Psoas muscle (tissue), 8 donors: Measurements from ENCODE around the gene CCP110. TPM values are rescaled to one million over a fixed set of nuclear protein-coding genes. Genes with fewer than 3 reads are reported as not detected.

Experiments
- ATAC-seq, 4 donors: fragments of 200-7000 bp; cut with Tn5 transposase; one replicate each; pipeline ENCODE4 v1.9.1; 2020; ENCODE audit warnings: moderate library complexity in 3 of 4, mild to moderate bottlenecking in 2 of 4
- DNase-seq, 2 donors: peaks; one replicate each; pipeline ENCODE4 v3.0.0-alpha.2; 2020
- H3K27ac ChIP-seq: fragments of 200-600 bp; one replicate; pipeline ENCODE4 v1.8.0; 2022
- H3K27me3 ChIP-seq, 3 donors: fragments of 200-600 bp in 1 of 3; one replicate each; pipeline versions ENCODE4 v1.6.1 to v1.8.0; 2013 to 2022; ENCODE audit warnings: low read length in 2 of 3, mild to moderate bottlenecking in 2 of 3, moderate library complexity in 1 of 3; ENCODE audit not compliant: insufficient read depth in 3 of 3
- H3K36me3 ChIP-seq, 2 donors: fragments of 200-600 bp in 1 of 2; one replicate each; pipeline versions ENCODE4 v1.6.1 to v1.8.0; 2013 to 2022; ENCODE audit warnings: low read depth in 1 of 2, mild to moderate bottlenecking in 1 of 2, moderate library complexity in 1 of 2; ENCODE audit not compliant: insufficient read depth in 1 of 2
- H3K4me1 ChIP-seq: fragments of 200-600 bp; one replicate; pipeline ENCODE4 v1.8.0; 2022
- H3K4me3 ChIP-seq: fragments of 200-600 bp; one replicate; pipeline ENCODE4 v1.8.0; 2022; ENCODE audit warnings: mild to moderate bottlenecking
- H3K9me3 ChIP-seq: fragments of 200-600 bp; one replicate; pipeline ENCODE4 v1.8.0; 2022
- whole genome bisulfite sequencing, 3 donors: extraction: QIAGEN DNeasy Blood & Tissue Kit; methylation state at CpG; one replicate each; pipeline versions ENCODE4 v1.1.6 to v1.1.7; 2013; 5-methylcytosine and 5-hydroxymethylcytosine counted together
- intact Hi-C, 2 donors: fragments of 100-400 bp; cut with DNase I; formaldehyde crosslinking; loops; one replicate each; pipeline versions ENCODE4 v1.11.0 to v1.14.2; 2022
- polyA plus RNA-seq, 3 donors: library from polyadenylated mRNA; stranded (reverse); fragments of 200-250 nt; gene quantifications; one replicate each; pipeline ENCODE4 v1.2.3, GENCODE V29; 2013
- total RNA-seq, 4 donors: library from RNA; stranded (reverse); fragmentation: NEBNext Ultra II Directional in 2 of 4; extraction: Animal tissue kit (Norgen Biotek cat#: 25700) in 2 of 4; gene quantifications; one replicate each; pipeline versions ENCODE4 v1.2.1 to v1.2.4, GENCODE V29; 2021 to 2023
- TF ChIP-seq, protein P1 (sequence below): fragments of 200-600 bp; IDR thresholded peaks from one replicate; pipeline ENCODE4 v1.8.0; 2022; ENCODE audit warnings: antibody characterized with exemption
- donor health status: healthy with polysubstance abuse.
- donor health status: DM: no; HTN: no; CAD: no; lungs with moderate emphysema.
- donor health status: Bipolar disorder and iron deficiency.
- donor health status: healthy.
- donor health status: DM: yes; HTN: yes; CAD: no.
- donor health status: DM: no; HTN: no; CAD: no.
- donor health status: DM: no; HTN: no; CAD: no.
- donor health status: DM: yes; HTN: yes; CAD: no.

CCP110 gene
- total and polyA plus RNA-seq, 7 donors: 4.4 to 16.1 (median 5.7) TPM

DNA sequence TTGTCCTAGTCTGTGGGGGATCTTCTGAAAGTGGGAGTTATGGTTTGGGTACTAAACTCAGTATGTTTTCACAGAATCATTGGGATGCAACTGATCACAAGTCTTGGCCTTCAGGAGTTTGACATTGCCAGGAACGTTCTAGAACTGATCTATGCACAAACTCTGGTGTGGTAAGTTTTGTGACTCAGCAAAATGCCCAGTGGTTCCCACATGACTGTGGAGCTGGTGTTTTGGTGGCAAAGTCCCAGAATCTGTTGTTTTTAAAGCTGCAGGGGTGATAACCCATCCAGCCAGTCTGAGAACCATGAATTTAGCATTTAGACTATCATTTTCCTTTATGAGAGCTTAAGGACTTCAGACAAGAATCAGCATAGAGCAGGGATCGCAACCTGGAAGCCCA is 42.4 kb upstream of the CCP110 start:
- TF ChIP-seq, protein P1, sequence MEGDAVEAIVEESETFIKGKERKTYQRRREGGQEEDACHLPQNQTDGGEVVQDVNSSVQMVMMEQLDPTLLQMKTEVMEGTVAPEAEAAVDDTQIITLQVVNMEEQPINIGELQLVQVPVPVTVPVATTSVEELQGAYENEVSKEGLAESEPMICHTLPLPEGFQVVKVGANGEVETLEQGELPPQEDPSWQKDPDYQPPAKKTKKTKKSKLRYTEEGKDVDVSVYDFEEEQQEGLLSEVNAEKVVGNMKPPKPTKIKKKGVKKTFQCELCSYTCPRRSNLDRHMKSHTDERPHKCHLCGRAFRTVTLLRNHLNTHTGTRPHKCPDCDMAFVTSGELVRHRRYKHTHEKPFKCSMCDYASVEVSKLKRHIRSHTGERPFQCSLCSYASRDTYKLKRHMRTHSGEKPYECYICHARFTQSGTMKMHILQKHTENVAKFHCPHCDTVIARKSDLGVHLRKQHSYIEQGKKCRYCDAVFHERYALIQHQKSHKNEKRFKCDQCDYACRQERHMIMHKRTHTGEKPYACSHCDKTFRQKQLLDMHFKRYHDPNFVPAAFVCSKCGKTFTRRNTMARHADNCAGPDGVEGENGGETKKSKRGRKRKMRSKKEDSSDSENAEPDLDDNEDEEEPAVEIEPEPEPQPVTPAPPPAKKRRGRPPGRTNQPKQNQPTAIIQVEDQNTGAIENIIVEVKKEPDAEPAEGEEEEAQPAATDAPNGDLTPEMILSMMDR: no peak
- ATAC-seq (no peak), DNase-seq (no peak)
- 73 to 78% (median 75%) methylated on average over 2 of the region's 2 CpGs for whole genome bisulfite sequencing, 3 donors
- H3K27me3 ChIP-seq: peaks cover 0 to 6% (median 0%) of the 10 kb centered on the region in 3 donors
- H3K4me1 ChIP-seq: no peaks in the 10 kb centered on the region
- no peak overlapping the region for H3K27ac ChIP-seq
- H3K4me3 ChIP-seq: no peak overlapping the region
- no peaks in the 10 kb centered on the region for H3K36me3 ChIP-seq
- intact Hi-C loops: no loop called here
- no peaks in the 10 kb centered on the region for H3K9me3 ChIP-seq

- TF ChIP-seq, protein P1: no peak
- H3K4me1 ChIP-seq: no peaks in the 10 kb centered on the region
- no peak overlapping the region for H3K4me3 ChIP-seq
- no peaks in the 10 kb centered on the region for H3K9me3 ChIP-seq
- 85 to 88% (median 86%) methylated on average over 5 of the region's 5 CpGs for WGBS, 3 donors
- H3K27me3 ChIP-seq: peaks cover 0 to 6% (median 0%) of the 10 kb centered on the region in 3 donors
- no peak for DNase-seq
- ATAC-seq: no peak
- H3K27ac ChIP-seq: no peak overlapping the region
- intact Hi-C loops: no loop called here
- no peaks in the 10 kb centered on the region for H3K36me3 ChIP-seq
Measured at GRCh38 chr16:19481769-19482168, 42.0 kb upstream of the CCP110 start.

DNA sequence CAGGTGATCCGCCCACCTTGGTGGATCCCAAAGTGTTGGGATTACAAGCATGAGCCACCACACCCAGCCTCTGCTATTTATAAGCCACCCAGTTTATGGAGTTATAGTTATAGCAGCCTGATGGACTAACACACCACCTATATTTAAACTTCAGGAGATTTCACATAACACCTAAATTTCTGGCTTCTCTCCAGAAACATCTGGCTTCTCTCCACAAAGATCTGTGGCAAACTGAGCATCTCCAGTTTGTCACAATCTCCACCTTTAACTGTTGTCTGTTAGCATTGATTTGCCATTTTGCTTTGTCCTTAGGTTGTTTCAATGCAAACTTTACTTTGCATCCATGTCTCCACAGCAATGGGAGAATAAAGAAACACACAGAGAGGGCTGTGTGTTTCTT is 41.5 kb upstream of the CCP110 start:
- Histone ChIP-seq H3K9me3 (no peaks in the 10 kb centered on the region), H3K4me1 (no peaks in the 10 kb centered on the region), H3K36me3 (no peaks in the 10 kb centered on the region), H3K4me3 (no peak overlapping the region), H3K27ac (no peak overlapping the region), H3K27me3 (peaks cover 0 to 6% (median 0%) of the 10 kb centered on the region in 3 donors)
- TF ChIP-seq, protein P1: no peak
- no peak for DNase-seq
- intact Hi-C loops: no loop called here
- ATAC-seq: no peak
- 93 to 100% (median 100%) methylated on average over 1 of the region's 1 CpG for WGBS, 3 donors

GRCh38 chr16:19484096-19484495 is 39.6 kb upstream of the CCP110 start:
- no peak for ATAC-seq
- Histone ChIP-seq H3K27ac (no peak overlapping the region), H3K36me3 (no peaks in the 10 kb centered on the region), H3K4me3 (no peak overlapping the region), H3K27me3 (peaks cover 0 to 3% (median 0%) of the 10 kb centered on the region in 3 donors), H3K4me1 (no peaks in the 10 kb centered on the region), H3K9me3 (no peaks in the 10 kb centered on the region)
- no peak for DNase-seq
- intact Hi-C loops: no loop called here
- 80 to 93% (median 83%) methylated on average over 3 of the region's 3 CpGs for WGBS, 3 donors
- TF ChIP-seq, protein P1: no peak

- TF ChIP-seq, protein P1: no peak
- 86% methylated on average over 5 of the region's 5 CpGs for WGBS, 3 donors
- peaks cover 0 to 3% (median 0%) of the 10 kb centered on the region in 3 donors for H3K27me3 ChIP-seq
- H3K36me3 ChIP-seq: no peaks in the 10 kb centered on the region
- H3K27ac ChIP-seq: no peak overlapping the region
- no peak overlapping the region for H3K4me3 ChIP-seq
- no peaks in the 10 kb centered on the region for H3K9me3 ChIP-seq
- DNase-seq (no peak), ATAC-seq (no peak)
- intact Hi-C loops: no loop called here
- H3K4me1 ChIP-seq: no peaks in the 10 kb centered on the region
Measured at GRCh38 chr16:19485611-19486010, 38.1 kb upstream of the CCP110 start.
